Neural cell (in vitro differentiated cells): ENCODE measurements around the gene FXYD4. TPM values are rescaled to one million over a fixed set of nuclear protein-coding genes. Genes with fewer than 3 reads are reported as not detected.

Experiments
- H2AFZ ChIP-seq: fragments of 200-600, 300-800 bp; sonication (generic), shearing (Covaris generic); 2 replicates; pipeline ENCODE4 v1.6.0; 2014; ENCODE audit warnings: low read depth, mild to moderate bottlenecking, antibody characterized with exemption, low read length, moderate library complexity
- H3F3A ChIP-seq: fragments of 200-600 bp; shearing (Covaris generic); 2 replicates; pipeline ENCODE4 v1.6.1; 2016; ENCODE audit warnings: mild to moderate bottlenecking, moderate library complexity, mixed read lengths, antibody characterized with exemption, low read length; ENCODE audit not compliant: insufficient read depth, poor library complexity, severe bottlenecking
- H3K27ac ChIP-seq: fragments of 200-600, 300-800 bp; sonication (generic), shearing (Covaris generic); 2 replicates; pipeline ENCODE4 v1.5.1; 2014; ENCODE audit warnings: mild to moderate bottlenecking, low read length, moderate library complexity
- H3K27me3 ChIP-seq: fragments of 300-800, 200-600 bp; sonication (generic), shearing (Covaris generic); 2 replicates; pipeline ENCODE4 v1.6.0; 2014; ENCODE audit warnings: mild to moderate bottlenecking, low read depth, low read length, moderate library complexity; ENCODE audit not compliant: insufficient read depth
- H3K36me3 ChIP-seq: fragments of 300-800, 200-600 bp; sonication (generic), shearing (Covaris generic); 2 replicates; pipeline ENCODE4 v1.5.1; 2014; ENCODE audit warnings: mild to moderate bottlenecking, antibody characterized with exemption, low read length, moderate library complexity; ENCODE audit not compliant: insufficient read depth
- H3K4me2 ChIP-seq: fragments of 300-800, 200-600 bp; sonication (generic), shearing (Covaris generic); 2 replicates; pipeline ENCODE4 v1.6.0; 2014; ENCODE audit warnings: mild to moderate bottlenecking, low read length
- H3K4me3 ChIP-seq: fragments of 300-800, 200-600 bp; sonication (generic), shearing (Covaris generic); 2 replicates; pipeline ENCODE4 v1.5.1; 2014; ENCODE audit warnings: mild to moderate bottlenecking, low read length, moderate library complexity
- H3K79me2 ChIP-seq: fragments of 200-600 bp; shearing (Covaris generic); replicated peaks from 2 replicates; pipeline ENCODE4 v1.6.0; 2014; ENCODE audit warnings: mild to moderate bottlenecking, low read length, moderate library complexity; ENCODE audit not compliant: insufficient read depth
- H3K9ac ChIP-seq: fragments of 300-800, 200-600 bp; sonication (generic), shearing (Covaris generic); 2 replicates; pipeline ENCODE4 v1.6.1; 2016; ENCODE audit warnings: mild to moderate bottlenecking, low read length, mixed read lengths
- H3K9me2 ChIP-seq: fragments of 200-600 bp; shearing (Covaris generic); 2 replicates; pipeline ENCODE4 v1.6.1; 2016; ENCODE audit warnings: mild to moderate bottlenecking, low read length, mixed read lengths; ENCODE audit not compliant: insufficient read depth
- H3K9me3 ChIP-seq: fragments of 200-600, 300-800 bp; sonication (generic), shearing (Covaris generic); 2 replicates; pipeline ENCODE4 v1.6.1; 2016; ENCODE audit warnings: mild to moderate bottlenecking, mixed run types, low read length, moderate library complexity, mixed read lengths
- H4K20me1 ChIP-seq: fragments of 200-600 bp; shearing (Covaris generic); 2 replicates; pipeline ENCODE4 v1.6.1; 2016; ENCODE audit warnings: mild to moderate bottlenecking, mixed run types; ENCODE audit not compliant: insufficient read depth
- EP300 ChIP-seq: fragments of 450-650 bp; conservative IDR thresholded peaks from 2 replicates; pipeline ENCODE4 v1.6.1; 2014; ENCODE audit warnings: antibody characterized with exemption, mild to moderate bottlenecking, moderate library complexity; ENCODE audit not compliant: poor library complexity, severe bottlenecking
- EZH2 ChIP-seq: fragments of 200-600, 300-800 bp; shearing (Covaris generic), sonication (generic); IDR thresholded peaks from 2 replicates; pipeline ENCODE4 v1.6.1; 2014; ENCODE audit warnings: antibody characterized with exemption, low read length, borderline replicate concordance, mild to moderate bottlenecking; ENCODE audit not compliant: insufficient read depth, poor library complexity, severe bottlenecking
- MXI1 ChIP-seq: fragments of 450-650 bp; conservative IDR thresholded peaks from 2 replicates; pipeline ENCODE4 v1.6.1; 2014; ENCODE audit warnings: antibody characterized with exemption, mild to moderate bottlenecking; ENCODE audit not compliant: poor library complexity, severe bottlenecking
- POLR2AphosphoS5 ChIP-seq: IDR thresholded peaks from 2 replicates; pipeline ENCODE4 v1.6.1; 2012
- RAD21 ChIP-seq: fragments of 450-650 bp; conservative IDR thresholded peaks from 2 replicates; pipeline ENCODE4 v1.6.1; 2014; ENCODE audit warnings: antibody characterized with exemption, mild to moderate bottlenecking, moderate library complexity
- SMC3 ChIP-seq: fragments of 450-650 bp; conservative IDR thresholded peaks from 2 replicates; pipeline ENCODE4 v1.6.1; 2014; ENCODE audit warnings: antibody characterized with exemption, mild to moderate bottlenecking, moderate library complexity; ENCODE audit not compliant: poor library complexity
- TAF1 ChIP-seq: IDR thresholded peaks from 2 replicates; pipeline ENCODE4 v1.6.1; 2012; ENCODE audit warnings: low read depth
- polyA plus RNA-seq: library from polyadenylated mRNA; depleted of rRNA; stranded (reverse); fragments of >200 nt; gene quantifications from 2 replicates; pipeline ENCODE4 v1.2.3, GENCODE V29; 2014
- TF ChIP-seq, protein P1 (sequence below): fragments of 450-650 bp; IDR thresholded peaks from 2 replicates; pipeline ENCODE4 v1.5.1; 2014; ENCODE audit warnings: antibody characterized with exemption, mild to moderate bottlenecking, moderate library complexity; ENCODE audit not compliant: poor library complexity, severe bottlenecking
- TF ChIP-seq, protein P2 (sequence below): IDR thresholded peaks from 2 replicates; pipeline ENCODE4 v1.6.1; 2012; ENCODE audit warnings: borderline replicate concordance

FXYD4 gene
- polyA plus RNA-seq, 1 donor from 2014 or later = not detected

- Histone ChIP-seq H3K4me3 (no peak overlapping the region), H3K9ac (no peak overlapping the region), H3K9me2 (no peaks in the 10 kb centered on the region), H3K9me3 (no peaks in the 10 kb centered on the region), H3K27ac (no peak overlapping the region), H3K79me2 (no peaks in the 10 kb centered on the region), H2AFZ (no peak overlapping the region), H3K4me2 (no peak overlapping the region), H3F3A (no peaks in the 10 kb centered on the region), H3K36me3 (no peaks in the 10 kb centered on the region), H4K20me1 (no peaks in the 10 kb centered on the region), H3K27me3 (no peaks in the 10 kb centered on the region)
- TF ChIP-seq, protein P1, sequence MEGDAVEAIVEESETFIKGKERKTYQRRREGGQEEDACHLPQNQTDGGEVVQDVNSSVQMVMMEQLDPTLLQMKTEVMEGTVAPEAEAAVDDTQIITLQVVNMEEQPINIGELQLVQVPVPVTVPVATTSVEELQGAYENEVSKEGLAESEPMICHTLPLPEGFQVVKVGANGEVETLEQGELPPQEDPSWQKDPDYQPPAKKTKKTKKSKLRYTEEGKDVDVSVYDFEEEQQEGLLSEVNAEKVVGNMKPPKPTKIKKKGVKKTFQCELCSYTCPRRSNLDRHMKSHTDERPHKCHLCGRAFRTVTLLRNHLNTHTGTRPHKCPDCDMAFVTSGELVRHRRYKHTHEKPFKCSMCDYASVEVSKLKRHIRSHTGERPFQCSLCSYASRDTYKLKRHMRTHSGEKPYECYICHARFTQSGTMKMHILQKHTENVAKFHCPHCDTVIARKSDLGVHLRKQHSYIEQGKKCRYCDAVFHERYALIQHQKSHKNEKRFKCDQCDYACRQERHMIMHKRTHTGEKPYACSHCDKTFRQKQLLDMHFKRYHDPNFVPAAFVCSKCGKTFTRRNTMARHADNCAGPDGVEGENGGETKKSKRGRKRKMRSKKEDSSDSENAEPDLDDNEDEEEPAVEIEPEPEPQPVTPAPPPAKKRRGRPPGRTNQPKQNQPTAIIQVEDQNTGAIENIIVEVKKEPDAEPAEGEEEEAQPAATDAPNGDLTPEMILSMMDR = no peak
- TF ChIP-seq SMC3 (no peak), EZH2 (no peak), RAD21 (no peak), POLR2AphosphoS5 (no peak)
Measured at GRCh38 chr10:43376828-43377423, 5.5 kb downstream of the FXYD4 start.

- H3K36me3 ChIP-seq = no peaks in the 10 kb centered on the region
- H2AFZ ChIP-seq = no peak overlapping the region
- H3F3A ChIP-seq = no peaks in the 10 kb centered on the region
- no peaks in the 10 kb centered on the region for H3K9me2 ChIP-seq
- no peaks in the 10 kb centered on the region for H3K9me3 ChIP-seq
- no peak overlapping the region for H3K4me3 ChIP-seq
- no peak for TF ChIP-seq EZH2
- TF ChIP-seq, protein P1 = no peak
- no peak overlapping the region for H3K9ac ChIP-seq
- no peak overlapping the region for H3K4me2 ChIP-seq
- no peaks in the 10 kb centered on the region for H3K79me2 ChIP-seq
- H3K27ac ChIP-seq = no peak overlapping the region
- H4K20me1 ChIP-seq = no peaks in the 10 kb centered on the region
- H3K27me3 ChIP-seq = no peaks in the 10 kb centered on the region
Measured at GRCh38 chr10:43377424-43377883, 6.0 kb downstream of the FXYD4 start.

DNA sequence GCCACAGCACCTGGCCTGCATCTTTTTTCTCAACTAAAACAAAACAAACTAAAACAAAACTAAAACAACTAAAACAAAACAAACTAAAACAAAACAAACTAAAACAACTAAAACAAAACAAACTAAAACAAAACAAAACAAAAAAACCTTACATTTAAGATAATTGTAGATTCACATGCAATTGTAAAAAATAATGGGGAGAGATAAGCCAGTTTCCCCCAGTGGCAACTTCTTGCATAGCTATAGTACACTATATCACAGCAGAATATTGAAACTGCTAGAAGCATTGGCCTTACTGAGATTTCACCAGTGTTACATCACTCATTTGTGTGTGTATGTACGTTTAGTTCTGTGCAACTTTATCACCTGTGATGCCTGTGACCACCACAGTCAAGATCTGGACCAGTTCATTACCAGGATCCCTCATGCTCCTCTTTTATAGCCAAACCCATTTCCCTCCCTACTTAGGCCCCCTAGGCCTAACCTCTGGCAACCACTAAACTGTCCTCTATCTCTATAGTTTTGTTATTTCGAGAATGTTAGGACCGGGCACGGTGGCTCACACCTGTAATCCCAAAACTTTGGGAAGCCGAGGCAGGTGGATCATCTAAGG, 9.3 kb downstream of the FXYD4 start:
- Histone ChIP-seq H3K9me2 (no peaks in the 10 kb centered on the region), H3K27me3 (no peaks in the 10 kb centered on the region), H3F3A (no peaks in the 10 kb centered on the region), H3K79me2 (no peaks in the 10 kb centered on the region), H3K27ac (no peak overlapping the region), H2AFZ (no peak overlapping the region), H3K36me3 (no peaks in the 10 kb centered on the region), H3K9ac (no peak overlapping the region), H3K4me2 (no peak overlapping the region), H4K20me1 (no peaks in the 10 kb centered on the region), H3K9me3 (no peaks in the 10 kb centered on the region), H3K4me3 (no peak overlapping the region)
- TF ChIP-seq EP300 = no peak
- TF ChIP-seq, protein P2, sequence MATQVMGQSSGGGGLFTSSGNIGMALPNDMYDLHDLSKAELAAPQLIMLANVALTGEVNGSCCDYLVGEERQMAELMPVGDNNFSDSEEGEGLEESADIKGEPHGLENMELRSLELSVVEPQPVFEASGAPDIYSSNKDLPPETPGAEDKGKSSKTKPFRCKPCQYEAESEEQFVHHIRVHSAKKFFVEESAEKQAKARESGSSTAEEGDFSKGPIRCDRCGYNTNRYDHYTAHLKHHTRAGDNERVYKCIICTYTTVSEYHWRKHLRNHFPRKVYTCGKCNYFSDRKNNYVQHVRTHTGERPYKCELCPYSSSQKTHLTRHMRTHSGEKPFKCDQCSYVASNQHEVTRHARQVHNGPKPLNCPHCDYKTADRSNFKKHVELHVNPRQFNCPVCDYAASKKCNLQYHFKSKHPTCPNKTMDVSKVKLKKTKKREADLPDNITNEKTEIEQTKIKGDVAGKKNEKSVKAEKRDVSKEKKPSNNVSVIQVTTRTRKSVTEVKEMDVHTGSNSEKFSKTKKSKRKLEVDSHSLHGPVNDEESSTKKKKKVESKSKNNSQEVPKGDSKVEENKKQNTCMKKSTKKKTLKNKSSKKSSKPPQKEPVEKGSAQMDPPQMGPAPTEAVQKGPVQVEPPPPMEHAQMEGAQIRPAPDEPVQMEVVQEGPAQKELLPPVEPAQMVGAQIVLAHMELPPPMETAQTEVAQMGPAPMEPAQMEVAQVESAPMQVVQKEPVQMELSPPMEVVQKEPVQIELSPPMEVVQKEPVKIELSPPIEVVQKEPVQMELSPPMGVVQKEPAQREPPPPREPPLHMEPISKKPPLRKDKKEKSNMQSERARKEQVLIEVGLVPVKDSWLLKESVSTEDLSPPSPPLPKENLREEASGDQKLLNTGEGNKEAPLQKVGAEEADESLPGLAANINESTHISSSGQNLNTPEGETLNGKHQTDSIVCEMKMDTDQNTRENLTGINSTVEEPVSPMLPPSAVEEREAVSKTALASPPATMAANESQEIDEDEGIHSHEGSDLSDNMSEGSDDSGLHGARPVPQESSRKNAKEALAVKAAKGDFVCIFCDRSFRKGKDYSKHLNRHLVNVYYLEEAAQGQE = no peak
- no peak for TF ChIP-seq MXI1
- no peak for TF ChIP-seq RAD21
- TF ChIP-seq TAF1 = no peak
- no peak for TF ChIP-seq POLR2AphosphoS5
- TF ChIP-seq, protein P1 = no peak
- TF ChIP-seq EZH2 = no peak
- no peak for TF ChIP-seq SMC3
